Stimulated activated CD8-positive, alpha-beta memory T cell treated with anti-CD3 and anti-CD28 coated beads, Interleukin-12 subunit alpha, Interleukin-12 subunit beta, amount 100 ng/mL, for 24 hours (primary cell): ENCODE results near the gene BZW2.
A peak's percentile ranks its signal among the peaks of the same experiment; 100 is the strongest.

Experiments used
- DNase-seq: peaks from one replicate; pipeline ENCODE4 v3.0.0-alpha.2; 2020; ENCODE audit errors: extremely low read depth

BZW2 gene

GRCh38 chr7:16753102-16753931 is 107.3 kb downstream of the BZW2 start, which contains the start of gene TSPAN13:
TSS of gene TSPAN13 (plus strand) at chr7:16753755. CDS start at chr7:16753968, 213 bp downstream.
- peak; percentile 15 for DNase-seq

- DNase-seq, result no peak
These were observed 108.2 kb downstream of the BZW2 start for GRCh38 chr7:16753932-16754855.

GRCh38 chr7:16754856-16755317 is 108.9 kb downstream of the BZW2 start:
- no peak for DNase-seq

GRCh38 chr7:16755397-16755796 is 109.4 kb downstream of the BZW2 start:
- no peak for DNase-seq
